Measurements from ENCODE around the gene CTNNA2. TPM values are rescaled to one million over a fixed set of nuclear protein-coding genes. Genes with fewer than 3 reads are reported as not detected.

The CTNNA2 gene
- total RNA-seq, 1 experiment from 2014 or later = 0.10 TPM

DNA sequence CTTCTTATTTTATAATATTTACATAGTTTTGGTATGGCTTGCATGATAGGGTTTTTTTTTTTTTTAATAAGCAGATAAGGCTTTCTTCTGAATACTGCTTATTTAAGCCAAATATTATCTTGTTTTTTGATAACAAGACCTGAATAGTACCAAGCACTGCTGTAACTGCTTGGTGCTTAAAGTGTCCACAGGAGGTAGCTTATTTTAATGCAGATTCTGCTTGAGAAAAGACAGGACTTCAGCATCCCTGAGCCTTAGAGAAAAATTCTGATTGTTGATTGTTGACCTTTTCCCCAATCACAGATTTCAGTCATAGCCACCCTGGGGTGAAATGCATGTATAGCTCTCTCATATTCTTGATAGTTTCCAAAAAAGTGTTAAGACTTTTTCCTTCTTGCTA is 336.4 kb downstream of the CTNNA2 start:
- DNase-seq (ENCODE audit: low spot score) = no peak

DNA sequence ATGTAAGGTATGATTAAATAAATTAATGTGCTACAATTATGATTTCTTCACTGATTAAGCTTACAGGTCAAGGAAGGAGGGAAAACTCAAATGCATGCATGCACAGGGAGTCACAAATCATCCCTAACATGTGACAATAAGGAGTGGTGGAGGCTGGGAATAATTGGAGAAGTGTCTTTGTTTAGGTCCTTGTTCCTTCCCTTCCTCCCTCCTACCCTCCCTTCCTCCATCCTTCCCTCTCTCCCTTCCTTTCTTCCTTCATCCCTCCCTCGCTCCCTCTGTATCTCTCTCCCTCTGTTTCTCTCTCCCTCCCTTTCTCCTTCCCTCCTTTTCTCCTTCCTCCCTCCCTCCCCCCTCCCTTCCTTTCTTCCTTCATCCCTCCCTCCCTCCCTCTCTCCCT is 337.1 kb downstream of the CTNNA2 start:
- DNase-seq (ENCODE audit: low spot score) = no peak

DNA sequence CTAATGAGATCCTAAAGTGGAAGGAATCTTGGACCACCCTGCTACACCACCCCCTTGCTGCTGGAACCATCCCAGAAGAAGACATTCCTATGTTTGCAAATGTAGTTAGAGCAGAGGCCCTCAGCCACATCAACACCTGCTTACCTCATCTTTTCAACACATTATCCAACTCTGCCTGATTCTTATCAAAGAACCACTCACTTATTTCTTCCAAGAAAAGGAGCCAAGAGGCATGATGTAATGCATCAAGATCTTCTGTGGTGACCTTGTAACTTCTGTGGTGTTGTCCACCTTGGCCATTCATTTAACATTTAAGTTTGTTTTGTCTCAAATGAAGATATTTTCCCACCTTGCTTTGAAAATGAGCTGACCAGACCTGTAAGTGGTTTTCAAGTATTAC is 338.1 kb downstream of the CTNNA2 start:
- DNase-seq (ENCODE audit: low spot score) = no peak

- peak; percentile 33 for DNase-seq (ENCODE audit: low spot score)
Observed at GRCh38 chr2:79855264-79856006, 342.6 kb downstream of the CTNNA2 start.

DNA sequence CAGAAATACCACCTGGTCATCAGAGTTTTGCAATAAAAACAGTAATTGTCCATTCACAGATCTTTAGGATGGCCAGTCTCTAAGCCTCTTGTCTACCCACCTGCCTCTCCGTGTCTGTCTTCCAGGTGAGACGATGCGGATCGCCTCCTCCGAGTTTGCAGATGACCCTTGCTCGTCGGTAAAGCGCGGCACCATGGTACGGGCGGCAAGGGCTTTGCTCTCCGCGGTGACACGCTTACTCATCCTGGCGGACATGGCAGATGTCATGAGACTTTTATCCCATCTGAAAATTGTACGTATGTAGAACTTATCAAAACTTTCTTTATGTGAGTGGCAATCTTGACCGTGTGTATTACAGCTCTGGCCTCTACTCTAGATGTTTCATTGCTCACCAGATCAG is 345.0 kb downstream of the CTNNA2 start:
- no peak for DNase-seq (ENCODE audit: low spot score)

DNA sequence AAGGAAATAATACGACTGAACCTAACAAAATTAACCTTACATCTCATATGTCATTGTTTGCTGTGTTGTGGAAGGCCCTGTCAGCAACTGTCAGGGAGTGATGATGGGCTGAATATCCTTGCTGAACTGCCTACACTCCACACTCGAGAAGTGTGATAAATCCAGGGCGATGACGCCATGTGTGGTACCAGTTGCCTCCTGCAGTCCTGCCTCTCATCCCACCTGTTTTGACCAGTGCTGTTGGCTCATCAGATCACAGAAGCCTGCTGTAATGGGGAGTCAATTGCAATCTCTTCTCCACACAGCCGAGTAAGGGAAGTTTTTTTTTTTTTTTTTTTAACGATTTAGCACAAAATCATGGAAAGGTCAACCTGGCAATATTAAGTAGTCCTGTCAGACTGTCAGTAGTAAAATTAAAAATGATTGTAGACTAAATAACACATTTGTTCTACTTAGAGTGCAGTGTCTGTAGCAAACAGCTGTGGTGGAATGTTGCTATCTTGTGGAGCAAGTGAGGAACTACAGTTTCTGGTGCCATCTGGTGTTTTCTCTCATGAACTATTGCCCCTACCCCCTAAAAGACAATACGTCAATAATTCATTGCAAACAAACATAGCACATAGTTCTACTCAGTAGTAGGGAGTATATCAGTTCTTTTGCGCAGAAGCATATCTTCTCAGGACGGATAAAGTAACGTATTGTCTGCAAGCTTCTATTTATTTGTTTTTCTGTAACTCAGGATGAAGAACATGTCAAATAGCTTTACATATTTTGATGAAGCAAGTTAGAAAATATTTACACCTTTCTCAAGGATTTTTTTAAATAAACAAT is 347.6 kb downstream of the CTNNA2 start:
- peak; percentile 47 for DNase-seq (ENCODE audit: low spot score)

DNA sequence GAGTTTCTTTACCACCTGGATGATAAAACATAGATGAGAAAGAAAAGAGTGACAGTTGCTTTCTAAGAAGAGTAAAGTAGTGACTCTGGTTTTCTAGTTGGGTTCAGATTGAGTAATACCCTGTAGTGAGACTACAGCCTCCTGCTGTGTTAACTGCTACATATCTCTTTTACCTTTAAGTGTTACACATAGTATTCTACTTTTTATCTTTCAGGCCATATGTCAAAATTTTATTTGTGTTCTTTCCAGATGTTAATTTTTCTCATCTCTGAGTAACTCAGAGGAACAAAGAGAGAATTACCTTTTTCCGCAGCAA is 348.2 kb downstream of the CTNNA2 start:
- DNase-seq (ENCODE audit: low spot score) = no peak

DNA sequence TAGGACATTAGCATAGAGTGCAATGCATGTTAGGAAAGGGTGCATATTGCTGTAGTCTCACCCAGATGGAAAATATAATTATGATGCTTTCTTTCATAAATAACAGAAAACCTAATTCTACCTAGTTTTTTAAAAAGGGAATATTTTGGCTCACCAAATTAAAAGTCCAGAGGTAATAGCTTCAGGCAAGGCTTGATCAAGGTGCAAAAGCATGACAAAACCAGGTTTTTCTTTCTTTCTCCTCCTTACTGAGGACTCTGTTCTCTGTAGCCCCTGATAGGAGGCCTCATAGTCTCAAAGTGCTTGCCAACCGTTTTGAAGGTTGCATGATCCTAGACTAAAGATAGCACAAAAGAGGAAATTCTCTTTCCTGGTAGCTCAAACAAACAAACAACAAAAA is 349.9 kb downstream of the CTNNA2 start:
- DNase-seq (ENCODE audit: low spot score) = no peak

- no peak for DNase-seq (ENCODE audit: low spot score)
Observed at GRCh38 chr2:79872656-79873055, 359.8 kb downstream of the CTNNA2 start.

DNA sequence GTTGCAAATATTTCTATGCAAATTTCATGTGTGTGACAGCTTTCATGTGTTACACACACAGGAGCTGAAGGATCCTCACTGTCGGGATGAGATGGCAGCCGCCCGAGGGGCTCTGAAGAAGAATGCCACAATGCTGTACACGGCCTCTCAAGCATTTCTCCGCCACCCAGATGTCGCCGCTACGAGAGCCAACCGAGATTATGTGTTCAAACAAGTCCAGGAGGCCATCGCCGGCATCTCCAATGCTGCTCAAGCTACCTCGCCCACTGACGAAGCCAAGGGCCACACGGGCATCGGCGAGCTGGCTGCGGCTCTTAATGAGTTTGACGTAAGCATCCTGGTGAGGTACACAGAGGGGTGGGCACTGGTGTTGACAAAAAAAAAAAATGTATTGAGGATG is 361.2 kb downstream of the CTNNA2 start:
- DNase-seq (ENCODE audit: low spot score) = no peak

- peak; percentile 30 for DNase-seq (ENCODE audit: low spot score)
Observed at GRCh38 chr2:79876430-79876829, 363.6 kb downstream of the CTNNA2 start.

DNA sequence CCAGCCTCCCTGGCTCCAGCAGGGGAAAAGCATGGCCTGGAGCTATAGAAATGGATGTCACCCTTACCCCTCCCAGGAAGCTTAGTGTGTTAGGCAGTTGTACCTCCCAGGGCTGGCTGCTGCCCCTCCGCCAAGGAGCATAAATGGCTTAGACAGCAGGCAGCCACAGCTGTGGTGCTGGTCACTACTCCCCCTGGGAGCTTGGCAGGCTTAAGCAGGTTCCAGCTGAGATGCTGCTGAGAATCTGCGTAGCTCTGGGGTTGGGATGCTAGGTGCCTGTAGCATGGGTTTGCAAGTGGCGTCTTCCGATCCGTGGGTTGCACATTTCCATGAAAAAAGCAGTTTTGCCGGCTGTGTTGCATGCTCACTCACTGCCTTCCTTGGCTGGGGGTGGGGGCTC is 369.7 kb downstream of the CTNNA2 start:
- DNase-seq (ENCODE audit: low spot score) = no peak

GRCh38 chr2:79887747-79888374 is 375.0 kb downstream of the CTNNA2 start:
- peak; percentile 82 for DNase-seq (ENCODE audit: low spot score)

DNA sequence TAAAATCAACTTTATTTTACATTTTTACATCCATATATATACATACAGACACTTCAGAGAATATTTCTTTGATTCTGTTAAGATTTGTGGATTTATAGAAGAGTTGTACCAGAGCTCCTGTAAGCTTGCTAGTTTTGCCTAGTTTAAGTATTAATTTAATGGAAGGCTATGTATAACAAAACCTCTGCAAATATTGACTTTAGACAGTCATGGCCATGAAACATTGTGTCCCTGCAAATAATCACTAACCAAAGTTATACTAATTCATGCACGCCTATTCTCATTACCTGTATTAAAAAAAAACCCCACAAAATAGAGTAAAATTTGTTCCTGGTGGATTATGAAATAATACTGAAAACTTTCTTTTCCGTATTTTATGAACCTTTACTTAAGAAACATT is 379.3 kb downstream of the CTNNA2 start:
- no peak for DNase-seq (ENCODE audit: low spot score)

GRCh38 chr2:79899196-79899595 is 386.3 kb downstream of the CTNNA2 start:
- no peak for DNase-seq (ENCODE audit: low spot score)

- DNase-seq (ENCODE audit: low spot score) = no peak
Observed at GRCh38 chr2:79901161-79901560, 388.3 kb downstream of the CTNNA2 start.

GRCh38 chr2:79903222-79904000 is 390.6 kb downstream of the CTNNA2 start:
- no peak for DNase-seq (ENCODE audit: low spot score)

DNA sequence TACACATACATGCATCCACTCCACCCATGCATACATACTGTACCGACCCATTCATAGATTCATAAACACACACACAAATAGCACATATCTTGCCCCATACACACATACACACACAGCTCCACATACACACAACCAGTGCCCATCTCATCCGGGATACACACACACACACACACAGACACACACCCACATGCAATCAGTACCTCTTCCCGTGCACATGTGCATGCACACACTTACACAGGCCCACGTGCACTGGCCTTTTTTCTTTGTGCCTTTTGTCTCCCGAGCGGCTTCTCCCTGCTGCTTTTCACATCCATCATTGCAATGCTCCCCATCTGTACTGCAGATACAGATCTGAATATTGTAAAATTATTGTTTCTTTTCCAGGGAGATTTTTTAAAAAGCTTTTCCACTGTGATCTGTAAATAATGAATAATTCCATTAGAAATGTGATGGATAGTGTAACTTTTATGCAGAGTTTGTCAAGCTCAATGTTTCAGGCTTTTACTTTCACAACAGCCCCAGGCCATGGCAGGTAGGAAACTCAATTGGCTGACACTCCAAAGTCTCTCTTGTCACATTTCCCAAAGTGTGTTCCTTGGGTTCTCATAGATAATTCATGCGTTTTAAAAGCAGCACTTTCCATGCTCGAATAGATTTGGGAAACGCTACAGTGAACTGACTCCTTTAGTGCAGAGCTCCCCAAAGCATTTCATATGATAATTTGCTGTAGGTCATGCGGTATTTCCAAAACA is 393.5 kb downstream of the CTNNA2 start:
- no peak for DNase-seq (ENCODE audit: low spot score)

DNA sequence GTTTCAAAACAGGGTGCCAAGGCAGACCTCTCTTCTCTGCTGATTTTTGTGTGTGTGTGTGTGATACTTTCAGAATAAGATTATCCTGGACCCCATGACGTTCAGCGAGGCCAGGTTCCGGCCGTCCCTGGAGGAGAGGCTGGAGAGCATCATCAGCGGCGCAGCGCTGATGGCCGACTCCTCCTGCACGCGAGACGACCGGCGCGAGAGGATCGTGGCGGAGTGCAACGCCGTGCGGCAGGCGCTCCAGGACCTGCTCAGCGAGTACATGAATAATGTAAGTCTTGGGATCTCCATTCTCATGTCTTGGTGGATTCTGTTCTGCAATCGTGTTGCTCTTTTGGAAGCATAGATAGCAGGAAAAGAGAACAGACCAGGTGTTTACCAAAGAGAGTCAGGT is 396.7 kb downstream of the CTNNA2 start:
- no peak for DNase-seq (ENCODE audit: low spot score)

- no peak for DNase-seq (ENCODE audit: low spot score)
Observed at GRCh38 chr2:79910643-79911042, 397.8 kb downstream of the CTNNA2 start.

DNA sequence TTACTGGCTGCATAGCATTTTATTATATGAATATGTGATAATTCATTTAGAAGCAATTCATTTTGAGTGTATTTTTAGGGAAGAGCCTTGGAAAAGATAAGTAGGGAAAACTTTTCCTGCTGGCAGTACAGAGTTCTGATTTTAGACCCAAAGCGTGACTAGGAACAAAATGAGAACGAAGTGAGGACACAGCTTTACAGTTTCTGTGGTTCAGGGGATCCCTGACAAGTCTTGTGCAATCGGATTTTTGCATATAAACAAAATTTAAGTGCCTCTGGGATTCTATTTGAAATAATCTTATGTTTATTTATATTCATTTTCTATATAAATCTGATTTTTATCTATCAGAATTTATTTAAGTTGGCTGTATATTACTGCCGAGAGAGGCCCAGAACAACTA is 402.6 kb downstream of the CTNNA2 start:
- no peak for DNase-seq (ENCODE audit: low spot score)

Data from HT-29 (cell line).